ENCODE data around the gene PRKCE.

- TF ChIP-seq, protein P1, sequence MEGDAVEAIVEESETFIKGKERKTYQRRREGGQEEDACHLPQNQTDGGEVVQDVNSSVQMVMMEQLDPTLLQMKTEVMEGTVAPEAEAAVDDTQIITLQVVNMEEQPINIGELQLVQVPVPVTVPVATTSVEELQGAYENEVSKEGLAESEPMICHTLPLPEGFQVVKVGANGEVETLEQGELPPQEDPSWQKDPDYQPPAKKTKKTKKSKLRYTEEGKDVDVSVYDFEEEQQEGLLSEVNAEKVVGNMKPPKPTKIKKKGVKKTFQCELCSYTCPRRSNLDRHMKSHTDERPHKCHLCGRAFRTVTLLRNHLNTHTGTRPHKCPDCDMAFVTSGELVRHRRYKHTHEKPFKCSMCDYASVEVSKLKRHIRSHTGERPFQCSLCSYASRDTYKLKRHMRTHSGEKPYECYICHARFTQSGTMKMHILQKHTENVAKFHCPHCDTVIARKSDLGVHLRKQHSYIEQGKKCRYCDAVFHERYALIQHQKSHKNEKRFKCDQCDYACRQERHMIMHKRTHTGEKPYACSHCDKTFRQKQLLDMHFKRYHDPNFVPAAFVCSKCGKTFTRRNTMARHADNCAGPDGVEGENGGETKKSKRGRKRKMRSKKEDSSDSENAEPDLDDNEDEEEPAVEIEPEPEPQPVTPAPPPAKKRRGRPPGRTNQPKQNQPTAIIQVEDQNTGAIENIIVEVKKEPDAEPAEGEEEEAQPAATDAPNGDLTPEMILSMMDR (IDR thresholded peaks at IDR 0.05), result no peak
- TF ChIP-seq POLR2A (IDR thresholded peaks at IDR 0.05), result no peak
These were observed 324.5 kb downstream of the PRKCE start for GRCh38 chr2:45975752-45976517.
